GM21786 (cell line): ENCODE data around the gene NEDD1.

ENCODE experiments used
- ATAC-seq: cut with Tn5 transposase; IDR thresholded peaks from one replicate; pipeline ENCODE4 v1.9.1; 2021; ENCODE audit not compliant: unreplicated experiment

The NEDD1 gene

GRCh38 chr12:96901175-96901574, 5.9 kb upstream of the NEDD1 start:
- no peak for ATAC-seq

DNA sequence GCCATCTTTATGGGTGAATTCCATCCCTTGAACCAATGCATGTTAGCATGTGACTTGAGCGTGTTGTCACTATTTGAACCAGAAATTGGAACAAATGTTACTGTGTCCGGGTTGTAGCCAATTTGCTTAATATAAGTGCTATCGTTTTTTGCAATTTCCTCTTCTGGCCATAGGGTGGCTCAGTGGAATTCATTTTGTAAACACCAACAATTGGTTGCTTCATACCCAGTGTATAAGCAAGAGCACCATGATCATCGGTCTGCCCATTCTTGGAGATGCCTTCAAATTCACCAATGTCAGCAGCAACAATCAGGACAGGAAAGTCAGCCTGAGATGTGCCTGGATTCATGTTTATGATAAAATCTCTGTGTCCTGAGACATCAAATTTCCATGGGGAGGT, 5.0 kb upstream of the NEDD1 start:
- ATAC-seq, result no peak

GRCh38 chr12:96906498-96906848, 584 bp upstream of the NEDD1 start:
- no peak for ATAC-seq

DNA sequence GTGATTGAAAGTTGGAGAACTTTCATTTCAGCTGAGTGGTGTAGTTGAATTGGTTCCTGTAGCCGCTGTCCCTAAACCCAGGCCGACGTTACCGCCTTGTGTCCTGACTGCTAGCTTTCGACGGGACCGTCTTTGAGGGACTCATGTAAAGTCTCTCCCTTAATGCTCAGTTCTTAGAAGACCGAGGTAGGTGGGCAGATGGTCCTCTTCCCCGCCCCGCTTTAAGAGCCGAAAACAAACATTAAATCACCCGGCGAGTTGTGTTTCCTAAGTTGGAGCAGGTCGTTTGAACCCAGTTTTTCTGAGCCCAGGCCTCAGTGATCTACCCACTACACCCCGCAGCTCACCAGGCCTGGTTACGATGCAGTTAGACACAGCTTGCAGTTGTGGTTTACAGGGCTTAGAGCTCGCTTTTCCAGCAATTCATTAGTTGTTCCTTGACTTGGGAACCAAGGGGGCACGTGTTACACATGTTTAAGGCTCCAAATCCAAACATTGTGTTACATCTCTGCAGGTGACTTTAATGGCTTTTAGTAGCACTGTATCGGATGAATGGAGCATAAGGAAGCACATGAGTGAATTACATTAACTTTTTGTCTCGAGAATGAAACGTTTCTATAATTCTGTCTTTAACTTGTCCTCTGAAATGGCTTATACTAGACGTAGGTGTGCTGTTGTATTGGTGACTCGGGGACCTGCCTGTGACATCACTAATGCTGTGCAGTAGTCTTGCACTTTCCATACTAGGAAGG, 790 bp downstream of the NEDD1 start:
- peak; percentile 20 for ATAC-seq

GRCh38 chr12:96908423-96908675, 1.3 kb downstream of the NEDD1 start:
- ATAC-seq, result no peak

DNA sequence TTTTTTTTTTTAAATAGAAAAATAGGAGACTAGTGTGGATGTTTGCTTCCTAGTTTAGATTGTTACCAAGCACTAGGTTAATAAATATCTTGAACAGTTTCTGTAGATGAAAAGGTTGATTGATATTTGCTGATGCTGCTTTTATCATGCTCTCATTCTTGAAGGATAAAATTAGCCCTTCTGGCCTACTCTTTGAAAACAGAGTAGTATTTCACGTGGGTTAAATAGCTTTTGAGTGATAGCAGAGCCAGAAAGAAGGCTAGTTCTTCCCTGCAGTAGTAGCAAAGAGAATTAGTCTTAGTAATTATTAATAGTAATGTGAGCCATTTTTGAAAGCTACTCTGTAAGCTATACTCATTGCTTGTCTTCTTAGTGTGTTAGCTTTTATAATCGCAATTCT, 5.2 kb downstream of the NEDD1 start:
- ATAC-seq, result no peak

- ATAC-seq, result no peak
These were observed 5.9 kb downstream of the NEDD1 start for GRCh38 chr12:96912943-96913342.

DNA sequence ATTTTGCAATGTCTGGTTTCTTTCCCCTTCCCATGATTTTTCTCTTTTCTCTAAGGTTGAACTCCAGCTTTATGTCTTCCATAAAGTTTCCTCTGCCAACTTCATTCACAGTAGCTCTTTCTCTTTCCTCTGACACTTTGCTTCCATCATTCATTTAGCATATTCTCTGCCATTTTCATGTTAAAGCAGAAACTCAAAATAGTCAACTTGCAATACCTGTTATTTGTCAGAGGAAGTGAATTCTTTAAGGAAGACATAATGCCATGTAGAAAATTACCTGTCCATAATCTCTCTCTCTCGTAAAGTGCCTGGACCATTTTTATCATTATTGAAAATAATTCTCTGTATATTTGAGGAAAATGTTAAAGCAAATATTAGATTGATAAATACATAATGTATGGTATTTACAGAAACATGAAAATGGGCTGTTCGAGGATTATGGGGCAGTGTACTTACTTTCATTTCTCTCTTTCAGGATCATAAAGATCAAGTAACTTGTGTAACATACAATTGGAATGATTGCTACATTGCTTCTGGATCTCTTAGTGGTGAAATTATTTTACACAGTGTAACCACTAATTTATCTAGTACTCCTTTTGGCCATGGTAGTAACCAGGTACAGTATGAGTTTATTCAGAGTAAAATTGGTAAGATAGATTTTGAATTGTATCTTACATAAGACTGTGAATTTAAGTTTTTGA, 12.6 kb downstream of the NEDD1 start:
- ATAC-seq, result no peak

DNA sequence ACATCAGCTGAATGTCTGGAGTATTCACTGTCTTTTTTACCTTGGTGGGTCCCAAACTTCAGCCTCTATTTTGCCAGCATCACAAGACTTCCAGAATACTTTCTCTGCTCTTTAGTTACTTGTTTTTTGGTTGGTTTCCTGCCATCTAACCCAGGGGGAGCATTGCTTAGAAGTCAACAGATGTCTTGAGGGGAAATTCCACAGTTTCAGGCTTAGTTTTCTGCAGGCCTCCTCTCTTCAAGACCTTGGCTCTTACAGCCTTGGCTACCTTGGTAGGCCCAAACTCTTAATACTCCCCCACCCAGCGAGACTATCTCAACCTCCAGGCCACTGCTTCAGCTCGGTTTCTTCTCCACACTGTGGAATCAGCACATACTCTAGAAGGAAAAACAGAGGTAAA, 41.7 kb downstream of the NEDD1 start:
- ATAC-seq, result peak; percentile 75

DNA sequence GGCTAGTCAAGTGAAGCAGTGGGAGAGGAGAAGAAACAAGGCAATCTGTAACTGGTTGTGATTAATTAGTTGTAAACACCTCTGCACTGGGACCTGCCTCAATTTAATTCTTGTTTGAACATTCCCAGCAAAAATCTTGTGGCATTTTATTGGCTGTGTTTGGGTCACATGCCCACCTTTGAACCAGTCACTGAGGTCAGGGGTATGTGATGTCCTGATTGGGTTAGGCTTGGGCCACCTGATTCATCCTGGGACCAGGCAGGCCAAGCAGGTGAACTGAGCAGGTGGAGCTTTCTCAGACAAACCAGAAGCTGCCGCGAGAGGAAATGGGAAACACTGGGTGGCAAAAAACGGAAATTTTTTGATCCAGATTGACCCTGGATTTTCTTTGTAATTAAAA, 72.5 kb downstream of the NEDD1 start:
- ATAC-seq, result no peak

GRCh38 chr12:96980991-96981414, 73.9 kb downstream of the NEDD1 start:
- ATAC-seq, result no peak

DNA sequence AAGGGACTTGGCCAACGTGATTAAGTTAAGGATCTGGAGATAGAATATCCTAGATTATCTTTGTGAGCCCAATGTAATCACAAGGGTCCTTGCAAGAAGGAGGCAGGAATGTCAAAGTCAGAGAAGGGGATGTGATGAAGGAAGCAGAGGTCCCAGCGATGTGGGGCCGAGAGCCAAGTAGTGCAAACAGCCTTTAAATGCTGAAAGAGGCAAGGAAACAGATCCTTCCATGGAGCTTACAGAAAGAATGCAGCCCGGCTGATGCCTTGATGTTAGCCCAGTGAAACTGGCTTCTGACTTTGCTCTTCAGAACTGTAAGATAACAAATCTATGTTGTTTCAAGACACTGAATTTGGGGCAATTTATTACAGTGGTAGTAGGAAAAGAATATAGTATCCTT, 74.9 kb downstream of the NEDD1 start:
- ATAC-seq, result no peak

- no peak for ATAC-seq
These were observed 75.6 kb downstream of the NEDD1 start for GRCh38 chr12:96982671-96983070.

- peak; percentile 68 for ATAC-seq
These were observed 78.7 kb downstream of the NEDD1 start for GRCh38 chr12:96985515-96986362.

DNA sequence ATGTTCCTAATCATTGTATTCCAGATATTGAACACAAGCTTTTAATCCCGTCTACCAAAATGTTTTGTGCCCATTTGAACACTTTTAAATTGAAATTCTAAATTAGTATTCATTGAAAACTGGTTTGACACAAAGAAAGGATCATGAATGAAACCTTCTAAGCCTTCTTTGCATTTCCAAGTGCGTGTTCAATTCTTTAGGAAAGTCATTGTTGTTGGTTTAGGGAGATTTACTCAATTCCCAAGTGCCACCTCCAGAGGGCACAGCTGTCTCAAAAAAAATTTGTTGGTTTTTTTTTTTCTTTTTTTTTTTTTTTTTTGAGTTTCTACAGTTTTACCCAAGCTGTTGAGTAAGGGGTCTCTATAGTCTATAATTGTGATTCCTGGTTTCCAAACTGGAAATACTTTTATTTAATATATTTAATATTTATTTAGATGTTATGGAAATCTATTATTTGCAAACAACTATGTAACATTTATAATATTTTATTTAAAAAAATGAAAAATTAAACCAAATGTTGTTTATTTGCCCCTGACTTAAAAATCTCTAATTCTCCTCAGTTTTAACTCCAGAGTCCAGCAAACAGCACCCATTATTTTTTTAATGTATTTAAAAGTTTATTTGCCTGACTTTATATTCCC, 79.9 kb downstream of the NEDD1 start:
- ATAC-seq, result no peak

- no peak for ATAC-seq
These were observed 81.9 kb downstream of the NEDD1 start for GRCh38 chr12:96988919-96989318.

DNA sequence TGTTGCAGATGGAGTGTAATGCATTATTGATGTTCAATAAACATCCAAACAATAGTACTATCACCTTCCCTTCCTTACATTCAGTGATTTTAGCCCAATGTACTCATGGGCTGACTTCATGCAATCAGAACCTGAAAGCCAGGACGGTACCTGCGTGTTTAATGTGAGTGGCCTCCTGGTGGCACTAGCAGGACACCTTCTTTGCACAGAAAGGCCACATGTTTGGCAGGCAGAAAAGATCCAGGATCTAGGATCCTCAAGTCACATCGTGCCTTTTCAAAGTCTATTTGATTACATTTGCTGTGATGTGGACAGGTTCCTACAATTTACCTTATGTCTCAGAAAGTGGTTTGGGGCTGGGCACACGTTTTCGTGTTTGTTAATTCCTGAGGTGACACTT, 82.9 kb downstream of the NEDD1 start:
- no peak for ATAC-seq

GRCh38 chr12:96994900-96995299, 87.8 kb downstream of the NEDD1 start:
- no peak for ATAC-seq

GRCh38 chr12:96995861-96996260, 88.8 kb downstream of the NEDD1 start:
- ATAC-seq, result no peak

DNA sequence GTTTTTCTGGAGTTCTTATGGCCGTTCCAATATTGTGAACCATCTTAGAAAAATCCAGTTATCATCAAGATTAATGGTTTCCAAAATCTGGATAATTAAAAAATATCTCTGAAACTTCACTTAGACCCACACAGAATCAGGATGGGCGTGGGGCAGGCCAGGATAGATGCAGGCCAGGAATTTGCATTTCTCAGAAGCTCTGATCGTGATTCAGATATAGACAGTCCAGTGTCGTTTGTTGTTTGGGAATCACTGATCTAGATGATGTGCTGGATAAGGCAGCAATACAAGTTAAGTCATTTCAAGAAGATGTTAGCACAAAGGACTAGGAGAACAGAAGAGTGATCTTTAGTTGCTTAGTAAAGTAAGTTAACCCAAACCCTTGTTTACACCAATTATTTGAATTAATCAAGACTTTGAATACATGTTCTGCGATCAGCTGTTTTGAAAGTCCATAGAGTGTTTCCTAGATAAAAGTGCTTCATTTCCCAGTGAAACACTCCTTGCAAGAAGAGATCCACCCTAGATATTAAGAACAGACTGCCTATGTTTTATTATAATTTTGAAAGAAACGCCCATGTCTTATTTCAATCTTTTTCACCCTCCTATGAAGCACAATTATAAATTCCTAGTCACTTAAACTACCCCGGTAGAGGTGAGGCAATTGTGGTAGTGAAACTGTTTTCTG, 90.9 kb downstream of the NEDD1 start:
- no peak for ATAC-seq

GRCh38 chr12:97003276-97003675, 96.2 kb downstream of the NEDD1 start:
- ATAC-seq, result no peak
